Amygdala (tissue), 56 donors: Measurements from ENCODE around the gene DRICH1.
"Not testable (repeated sequence)": the region's sequence is repeated elsewhere in the genome, so short reads cannot be mapped to it uniquely, and the experiment has no call there.

Source experiments
- DNase-seq, 56 donors: peaks; one replicate each; lab custom pipeline; 2025; lab: John Stamatoyannopoulos, UW

DRICH1 gene

GRCh38 chr22:23632178-23632577 is at the start of gene DRICH1:
Gene DRICH1, minus strand, starts transcription at chr22:23632321. Its CDS starts 298 bp downstream, at chr22:23632023.
- no peak for DNase-seq

DNA sequence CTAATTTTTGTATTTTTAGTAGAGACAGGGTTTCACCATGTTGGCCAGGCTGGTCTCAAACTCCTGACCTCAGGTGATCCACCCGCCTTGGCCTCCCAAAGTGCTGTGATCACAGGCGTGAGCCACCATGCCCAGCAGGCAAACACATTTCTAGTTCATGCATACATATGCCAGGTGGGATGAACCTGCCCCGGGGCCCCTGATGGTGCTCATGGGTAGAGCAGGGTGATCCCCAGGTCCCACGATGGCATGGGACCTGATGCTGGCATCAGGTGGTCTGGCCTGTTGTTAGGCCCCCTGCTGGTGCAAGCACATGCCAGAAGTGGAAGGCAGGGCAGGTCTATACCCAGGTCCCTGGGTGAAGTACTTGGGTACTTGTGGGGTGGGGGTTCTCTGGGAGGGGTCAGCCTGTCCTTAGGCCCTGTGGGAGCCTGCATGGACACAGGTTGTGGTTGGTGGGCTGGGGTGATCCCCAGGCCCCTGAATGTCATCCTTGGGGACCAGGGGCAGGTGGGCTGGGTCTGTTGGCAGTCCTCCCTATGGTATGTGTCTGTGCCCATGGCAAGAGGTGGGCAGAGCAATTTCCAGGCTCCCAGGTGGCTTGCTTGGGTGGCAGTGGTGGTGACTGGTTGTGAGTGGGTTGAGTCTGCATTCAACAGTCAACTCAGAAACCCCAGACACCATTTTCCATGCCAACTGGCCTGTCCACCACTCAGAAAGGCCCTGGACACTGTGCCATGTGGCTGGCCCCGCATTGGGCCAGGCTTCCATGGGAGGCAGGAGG is 49.1 kb upstream of the DRICH1 start:
- no peak for DNase-seq

- no peak for DNase-seq
Measured at GRCh38 chr22:23678133-23678532, 46.0 kb upstream of the DRICH1 start.

- DNase-seq: no peak
Measured at GRCh38 chr22:23677701-23677995, 45.5 kb upstream of the DRICH1 start.

- not testable (repeated sequence) for DNase-seq
Measured at GRCh38 chr22:23676841-23677700, 45.0 kb upstream of the DRICH1 start.

DNA sequence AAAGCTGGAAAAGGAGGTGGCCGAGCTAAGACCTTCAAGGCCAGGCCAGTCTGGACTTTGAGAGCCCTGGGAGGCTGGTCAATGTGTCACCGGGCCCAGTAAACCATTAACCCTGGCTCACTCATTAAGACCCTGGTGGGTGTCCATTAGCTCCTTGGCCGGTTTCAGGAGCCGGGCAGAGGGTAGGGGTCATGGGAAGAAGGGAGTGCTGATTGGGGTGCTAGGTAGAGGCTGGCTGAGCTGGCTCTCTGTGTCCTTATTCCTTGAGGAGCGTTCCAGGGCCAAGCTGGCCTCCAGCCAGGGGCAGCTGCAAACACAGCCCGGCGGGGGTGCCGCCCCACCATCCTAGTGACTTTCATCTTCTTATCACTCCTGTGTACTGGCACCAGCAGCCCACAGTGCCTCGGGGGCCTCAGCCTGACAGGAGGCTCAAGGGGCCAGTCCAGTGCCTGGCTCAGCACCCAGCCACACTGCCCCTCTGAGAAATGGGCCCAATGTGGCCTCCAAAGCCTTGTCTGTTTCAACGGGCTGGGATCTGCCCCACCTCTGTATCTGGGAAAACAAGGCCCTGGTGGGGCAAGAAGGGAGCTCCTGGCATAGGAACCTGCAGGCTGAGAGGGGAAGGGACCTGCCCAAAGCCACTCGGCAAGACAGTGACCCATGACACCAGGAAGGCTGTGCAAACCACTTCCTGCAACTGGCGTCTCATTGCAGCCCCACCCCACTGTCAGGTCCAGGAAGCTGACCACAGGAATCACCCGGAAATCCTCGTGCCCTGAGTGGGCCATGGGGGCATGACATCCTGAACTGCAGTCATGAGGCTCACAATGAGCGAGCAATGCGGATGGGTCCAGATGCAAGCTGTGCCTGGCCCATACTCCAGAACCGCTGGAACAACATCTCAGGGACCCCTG is 43.6 kb upstream of the DRICH1 start:
- DNase-seq: peak in 1 of 56 donors; percentile 20

DNA sequence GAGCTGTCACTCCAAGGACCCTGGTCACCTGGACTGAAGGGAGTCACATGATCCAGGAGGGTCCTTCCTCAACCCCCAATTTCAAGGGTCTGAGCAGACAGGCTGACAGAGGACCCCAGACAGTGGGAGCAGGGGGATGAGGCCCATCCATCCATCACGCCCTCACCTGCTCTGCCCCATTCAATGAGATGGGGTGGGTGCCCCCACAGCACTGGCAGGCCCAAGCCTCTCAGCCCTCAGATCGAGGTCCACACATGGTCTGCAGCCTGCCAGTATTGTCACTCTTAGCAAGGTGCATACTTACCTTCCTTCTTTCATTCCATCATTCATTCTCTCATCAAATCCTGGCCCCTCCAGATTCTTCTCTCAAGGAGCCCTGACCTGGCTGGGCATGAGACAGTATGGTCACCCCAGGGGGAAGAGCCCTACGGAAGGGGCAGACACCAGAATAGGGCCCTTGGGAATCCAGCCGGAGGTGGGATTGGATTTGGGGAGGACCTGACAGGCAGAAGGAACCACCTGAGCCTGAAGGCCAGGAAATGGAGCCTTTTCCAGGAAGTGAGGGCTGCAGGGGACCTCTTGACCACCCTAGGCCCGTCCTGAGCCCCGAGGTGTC is 42.9 kb upstream of the DRICH1 start:
- not testable (repeated sequence) for DNase-seq

DNA sequence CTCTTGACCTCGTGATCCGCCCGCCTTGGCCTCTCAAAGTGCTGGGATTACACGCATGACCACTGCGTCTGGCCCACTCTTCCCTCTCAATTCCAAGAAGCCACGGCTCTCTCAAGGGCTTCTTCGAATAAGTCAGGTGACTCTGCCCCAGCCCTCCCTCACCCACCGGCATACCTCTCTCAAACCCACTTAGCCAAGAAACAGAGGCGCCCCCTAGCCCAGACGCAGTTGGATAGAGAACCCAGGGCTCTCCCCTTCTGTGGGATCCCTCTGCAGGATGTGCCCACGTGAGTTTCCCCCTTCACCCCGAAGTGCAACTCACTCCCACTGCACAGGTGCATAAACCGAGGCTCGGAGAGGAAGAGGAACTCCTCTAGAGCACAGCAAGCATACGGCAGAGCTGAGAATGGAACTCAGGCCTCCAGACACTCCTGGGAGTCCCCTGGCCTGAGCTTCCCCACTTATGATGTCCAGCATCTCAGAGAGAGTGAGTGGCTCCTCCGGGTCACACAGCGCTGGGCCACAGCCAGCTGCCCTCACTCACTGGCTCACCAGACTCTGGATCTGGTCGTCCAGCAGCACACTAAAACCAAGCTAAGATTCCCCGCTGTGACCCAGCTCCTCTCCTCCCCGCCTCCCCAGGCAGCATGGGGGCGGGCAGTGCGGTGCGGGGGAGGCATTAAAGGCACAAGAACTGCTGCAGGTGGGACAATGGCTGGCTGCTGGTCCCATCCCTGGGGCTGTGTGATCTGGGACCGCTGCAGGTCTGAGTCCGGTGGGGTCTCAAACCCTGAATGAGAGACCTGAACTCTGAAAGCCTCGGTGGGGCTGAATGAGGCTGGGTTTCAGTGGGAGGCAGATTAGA is 41.9 kb upstream of the DRICH1 start:
- DNase-seq: no peak

GRCh38 chr22:23673050-23673620 is 41.0 kb upstream of the DRICH1 start:
- no peak for DNase-seq

DNA sequence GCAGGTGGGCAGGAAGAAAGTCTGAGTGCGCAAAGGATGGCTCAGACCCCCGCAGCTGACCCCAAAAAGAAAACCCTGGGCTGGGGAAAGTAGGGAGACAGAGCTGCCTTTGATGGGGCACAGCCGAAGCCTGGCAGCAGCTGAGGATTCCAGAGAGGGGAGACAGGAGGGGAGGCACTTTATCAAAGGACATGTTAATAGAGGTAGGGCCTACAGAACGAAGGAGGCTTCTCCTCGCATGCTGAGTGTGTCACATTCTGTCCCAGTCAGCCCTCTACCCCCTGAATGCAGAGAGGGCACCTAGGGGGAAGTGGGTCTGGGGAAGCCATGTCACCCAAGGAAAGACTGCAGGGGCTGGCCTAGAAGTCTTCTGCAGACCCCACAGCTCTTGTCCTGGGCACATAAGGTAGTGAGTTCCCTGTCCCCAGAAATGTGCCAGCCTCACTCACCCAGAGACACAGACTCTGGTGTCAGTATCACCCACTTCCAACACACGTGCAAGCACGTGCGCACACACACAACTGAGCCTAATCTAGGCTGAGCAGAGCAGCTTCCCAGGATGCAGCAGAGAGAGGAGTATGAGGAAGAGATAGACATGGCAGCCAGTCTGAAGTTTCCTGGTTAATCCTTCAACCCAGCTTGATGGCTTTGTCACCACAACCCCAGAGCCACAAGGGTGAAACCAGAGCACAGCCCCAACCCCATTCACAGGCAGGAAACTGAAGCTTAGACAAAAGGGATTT is 40.4 kb upstream of the DRICH1 start:
- DNase-seq: not testable (repeated sequence)

DNA sequence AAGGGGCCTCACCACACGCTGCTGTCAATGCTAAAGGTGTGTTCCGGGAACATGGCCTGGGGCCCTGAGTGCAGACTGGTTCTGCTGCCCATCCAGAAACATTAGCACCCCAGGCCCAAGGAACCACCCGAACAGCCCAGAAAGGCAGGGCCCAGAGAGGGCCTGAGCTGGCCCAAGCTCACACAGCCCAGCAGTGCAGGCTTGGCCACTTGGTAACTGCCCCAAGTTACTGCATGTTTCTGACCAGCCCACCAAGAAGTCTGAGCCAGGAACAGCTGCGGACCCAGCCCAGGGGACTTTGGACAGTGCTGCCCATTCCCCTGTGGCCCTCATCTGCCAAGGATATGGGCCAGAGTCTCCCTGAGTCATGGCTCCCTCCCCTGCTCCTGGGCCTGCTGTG is 39.3 kb upstream of the DRICH1 start:
- DNase-seq: not testable (repeated sequence)

DNA sequence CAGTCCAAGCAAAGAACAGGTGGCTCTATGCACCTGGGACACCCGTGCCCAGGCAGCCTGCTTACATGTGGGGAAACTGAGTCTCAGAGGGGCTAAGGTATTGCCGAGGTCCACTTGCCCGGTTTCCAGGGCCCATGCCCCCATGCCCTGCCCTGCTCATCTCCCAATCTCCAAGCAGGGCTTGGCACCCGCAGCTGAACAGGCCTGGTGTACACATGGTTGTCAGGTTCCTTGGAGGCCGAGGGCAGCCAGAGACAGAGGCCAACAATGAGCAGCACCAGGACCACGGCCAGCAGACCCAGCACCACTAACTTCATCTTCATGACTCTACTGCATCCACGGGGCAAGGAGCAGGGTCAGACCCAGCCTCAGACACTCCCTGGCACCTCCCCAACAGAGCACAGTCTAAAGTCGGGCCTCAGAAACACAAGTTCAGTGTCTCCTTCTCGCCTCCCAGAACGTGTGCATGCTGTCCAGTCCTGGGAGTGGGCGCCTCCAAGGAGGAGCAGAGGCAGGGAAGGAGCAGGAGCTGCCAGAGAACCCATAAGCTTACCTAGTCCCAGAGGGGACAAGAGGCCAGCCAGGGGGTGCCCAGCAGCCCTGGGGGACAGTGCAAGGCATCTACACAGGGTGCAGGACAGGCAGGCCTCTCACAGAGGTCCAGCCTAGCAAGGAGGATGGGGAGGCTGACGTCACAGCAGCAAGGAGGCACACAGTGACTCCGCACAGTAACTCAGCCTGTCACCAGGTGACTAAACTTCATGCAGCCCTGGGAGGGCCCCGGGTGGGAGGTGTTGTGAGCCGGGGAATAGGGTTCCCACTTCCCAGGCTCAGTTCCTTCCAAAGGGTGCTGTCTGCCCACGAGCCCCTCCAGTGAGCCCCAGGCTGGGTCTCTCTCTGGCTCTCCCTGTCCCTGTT is 38.5 kb upstream of the DRICH1 start:
- DNase-seq: no peak

DNA sequence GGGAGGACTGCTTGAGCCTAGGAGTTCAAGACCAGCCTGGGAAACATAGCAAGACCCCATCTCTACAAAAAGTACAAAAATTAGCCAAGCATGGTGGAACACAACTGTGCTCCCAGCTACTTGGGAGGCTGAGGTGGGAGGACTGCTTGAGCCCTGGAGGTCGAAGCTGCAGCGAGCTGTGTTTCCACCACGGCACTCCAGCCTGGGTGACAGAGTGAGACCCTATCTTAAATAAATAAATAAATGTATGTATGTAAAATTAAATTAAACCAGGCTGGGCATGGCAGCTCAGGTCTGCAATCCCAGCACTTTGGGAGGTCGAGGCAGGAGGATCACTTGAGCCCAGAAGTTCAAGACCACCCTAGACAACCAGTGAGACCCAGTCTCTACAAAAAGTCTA is 28.3 kb upstream of the DRICH1 start:
- DNase-seq: not testable (repeated sequence)

GRCh38 chr22:23657727-23658126 is 25.6 kb upstream of the DRICH1 start:
- DNase-seq: no peak

- no peak for DNase-seq
Measured at GRCh38 chr22:23655891-23656475, 23.9 kb upstream of the DRICH1 start.

- no peak for DNase-seq
Measured at GRCh38 chr22:23652711-23653110, 20.6 kb upstream of the DRICH1 start.

GRCh38 chr22:23652286-23652685 is 20.2 kb upstream of the DRICH1 start:
- no peak for DNase-seq
